ENCODE results near the gene KLHL12. TPM values are rescaled to one million over a fixed set of nuclear protein-coding genes. Genes with fewer than 3 reads are reported as not detected.

The KLHL12 gene
- total and polyA plus RNA-seq, 2 donors (not counting 3 experiments of a cell fraction or from before 2014, with no cell fraction given), result 22.8 to 23.0 TPM

- intact Hi-C loops (cut with micrococcal nuclease), result no loop called here
- no peaks in the 10 kb centered on the region for H3K4me1 ChIP-seq (ENCODE audit: control insufficient read depth, extremely low read depth, insufficient read depth, low read length)
- ChIA-PET CTCF (no interaction called here), POLR2A (no interaction called here)
- H3K4me2 ChIP-seq (ENCODE audit: insufficient read depth, low read length), result no peak overlapping the region
- dilution Hi-C loops (cut with MboI; ENCODE audit: extremely low pct_ligation_motif_present, low sequenced_read_pairs), result no loop called here
- BruUV-seq (replicated peaks), result no TSS peak
- FAIRE-seq, result no peak
- no peak overlapping the region for H2AFZ ChIP-seq (ENCODE audit: low read depth, low read length)
- H4K20me1 ChIP-seq (replicated peaks; ENCODE audit: control insufficient read depth, extremely low read depth, insufficient read depth, low read length), result no peaks in the 10 kb centered on the region
- no peaks in the 10 kb centered on the region for H3K36me3 ChIP-seq (ENCODE audit: control insufficient read depth in 2 of 2, extremely low read depth in 1 of 2, insufficient read depth in 2 of 2, low read length in 2 of 2)
- no peak overlapping the region for H3K27ac ChIP-seq (ENCODE audit: insufficient read depth, low read depth, low read length)
- H3K27me3 ChIP-seq (ENCODE audit: control insufficient read depth in 2 of 2, insufficient read depth in 2 of 2, low read length in 2 of 2), result peaks cover 31 to 44% of the 10 kb centered on the region in 2 experiments
- no peak for DNase-seq (ENCODE audit: low read depth, low spot score)
- H3K4me3 ChIP-seq (replicated peaks in 1 of 3; ENCODE audit: insufficient read depth in 1 of 3, low read depth in 1 of 3, low read length in 3 of 3), result no peak overlapping the region
- no peaks in the 10 kb centered on the region for H3K79me2 ChIP-seq (ENCODE audit: control insufficient read depth, insufficient read depth, low read length)
- TF ChIP-seq MAX (IDR thresholded peaks at IDR 0.05; ENCODE audit: insufficient read depth, insufficient read length), result no peak
- TF ChIP-seq JUN (IDR thresholded peaks at IDR 0.05; ENCODE audit: borderline replicate concordance, insufficient read depth, insufficient read length, low read depth), result no peak
- no peak for TF ChIP-seq FOS (IDR thresholded peaks at IDR 0.05; ENCODE audit: borderline replicate concordance, insufficient read depth, low read length)
- no peak for TF ChIP-seq CTCF (IDR thresholded peaks at IDR 0.05; ENCODE audit: extremely low read depth in 1 of 2, insufficient read depth in 1 of 2, low read depth in 1 of 2, low read length in 2 of 2)
- no peak for TF ChIP-seq EZH2 (IDR thresholded peaks at IDR 0.05; ENCODE audit: borderline replicate concordance, low read depth, low read length, severe bottlenecking)
- TF ChIP-seq GATA2 (IDR thresholded peaks at IDR 0.05; ENCODE audit: insufficient read depth, insufficient read length, low read depth, low read length), result no peak
- no peak for TF ChIP-seq POLR2AphosphoS5 (IDR thresholded peaks at IDR 0.05; ENCODE audit: insufficient read depth, low read depth, low read length)
- TF ChIP-seq MYC (IDR thresholded peaks at IDR 0.05; ENCODE audit: low read depth, low read length), result no peak
- TF ChIP-seq POLR2A (IDR thresholded peaks at IDR 0.05; ENCODE audit: low read depth, low read length), result no peak
- no peaks in the 10 kb centered on the region for H3K9me3 ChIP-seq (replicated peaks; ENCODE audit: control insufficient read depth, insufficient read depth, low read length)
- no peaks in the 10 kb centered on the region for H3K9me1 ChIP-seq (replicated peaks; ENCODE audit: control insufficient read depth, extremely low read depth, insufficient read depth, low read length)
- no peak overlapping the region for H3K9ac ChIP-seq (replicated peaks; ENCODE audit: extremely low read depth, insufficient read depth, low read length)
These were observed 47.8 kb upstream of the KLHL12 start for GRCh38 chr1:202974856-202975255.

Data from endothelial cell of umbilical vein (primary cell).